ENCODE data around the gene ADD2.
"Not testable (repeated sequence)": the region's sequence is repeated elsewhere in the genome, so short reads cannot be mapped to it uniquely, and the experiment has no call there.

Gene ADD2

GRCh38 chr2:70641263-70641784 is 126.7 kb downstream of the ADD2 start:
- no peak for DNase-seq (ENCODE audit: low spot score)

GRCh38 chr2:70639841-70640436 is 128.1 kb downstream of the ADD2 start:
- DNase-seq (ENCODE audit: low spot score) = no peak

- no peak for DNase-seq (ENCODE audit: low spot score)
Measured at GRCh38 chr2:70638561-70638960, 129.4 kb downstream of the ADD2 start.

GRCh38 chr2:70633508-70633907 is 134.5 kb downstream of the ADD2 start:
- no peak for DNase-seq (ENCODE audit: low spot score)

GRCh38 chr2:70632966-70633365 is 135.0 kb downstream of the ADD2 start:
- no peak for DNase-seq (ENCODE audit: low spot score)

- no peak for DNase-seq (ENCODE audit: low spot score)
Measured at GRCh38 chr2:70632388-70632787, 135.6 kb downstream of the ADD2 start.

GRCh38 chr2:70630761-70631160 is 137.2 kb downstream of the ADD2 start:
- no peak for DNase-seq (ENCODE audit: low spot score)

- no peak for DNase-seq (ENCODE audit: low spot score)
Measured at GRCh38 chr2:70627211-70627898, 140.6 kb downstream of the ADD2 start.

- DNase-seq (ENCODE audit: low spot score) = no peak
Measured at GRCh38 chr2:70626254-70626990, 141.6 kb downstream of the ADD2 start.

GRCh38 chr2:70621536-70621935 is 146.5 kb downstream of the ADD2 start:
- DNase-seq (ENCODE audit: low spot score) = not testable (repeated sequence)

- no peak for DNase-seq (ENCODE audit: low spot score)
Measured at GRCh38 chr2:70620020-70620419, 148.0 kb downstream of the ADD2 start.

GRCh38 chr2:70619167-70619566 is 148.8 kb downstream of the ADD2 start:
- no peak for DNase-seq (ENCODE audit: low spot score)

GRCh38 chr2:70616168-70616694 is 151.8 kb downstream of the ADD2 start:
- no peak for DNase-seq (ENCODE audit: low spot score)

GRCh38 chr2:70615222-70615621 is 152.8 kb downstream of the ADD2 start:
- DNase-seq (ENCODE audit: low spot score) = no peak

GRCh38 chr2:70613521-70613920 is 154.5 kb downstream of the ADD2 start:
- no peak for DNase-seq (ENCODE audit: low spot score)

GRCh38 chr2:70612574-70612973 is 155.4 kb downstream of the ADD2 start:
- DNase-seq (ENCODE audit: low spot score) = no peak

GRCh38 chr2:70608373-70608772 is 159.6 kb downstream of the ADD2 start:
- no peak for DNase-seq (ENCODE audit: low spot score)

GRCh38 chr2:70607121-70607561 is 160.9 kb downstream of the ADD2 start:
- DNase-seq (ENCODE audit: low spot score) = no peak

Data from CD4-positive, alpha-beta T cell treated with Interleukin-15 for 4 hours (primary cell).